GM18502 (cell line): ENCODE measurements around the gene PSMB9.
"Not testable (repeated sequence)": the region's sequence is repeated elsewhere in the genome, so short reads cannot be mapped to it uniquely, and the experiment has no call there.

Experiments used
- ATAC-seq: cut with Tn5 transposase; IDR thresholded peaks from one replicate; pipeline ENCODE4 v1.9.1; 2021; ENCODE audit warnings: mild to moderate bottlenecking; ENCODE audit not compliant: unreplicated experiment, poor library complexity

The PSMB9 gene

DNA sequence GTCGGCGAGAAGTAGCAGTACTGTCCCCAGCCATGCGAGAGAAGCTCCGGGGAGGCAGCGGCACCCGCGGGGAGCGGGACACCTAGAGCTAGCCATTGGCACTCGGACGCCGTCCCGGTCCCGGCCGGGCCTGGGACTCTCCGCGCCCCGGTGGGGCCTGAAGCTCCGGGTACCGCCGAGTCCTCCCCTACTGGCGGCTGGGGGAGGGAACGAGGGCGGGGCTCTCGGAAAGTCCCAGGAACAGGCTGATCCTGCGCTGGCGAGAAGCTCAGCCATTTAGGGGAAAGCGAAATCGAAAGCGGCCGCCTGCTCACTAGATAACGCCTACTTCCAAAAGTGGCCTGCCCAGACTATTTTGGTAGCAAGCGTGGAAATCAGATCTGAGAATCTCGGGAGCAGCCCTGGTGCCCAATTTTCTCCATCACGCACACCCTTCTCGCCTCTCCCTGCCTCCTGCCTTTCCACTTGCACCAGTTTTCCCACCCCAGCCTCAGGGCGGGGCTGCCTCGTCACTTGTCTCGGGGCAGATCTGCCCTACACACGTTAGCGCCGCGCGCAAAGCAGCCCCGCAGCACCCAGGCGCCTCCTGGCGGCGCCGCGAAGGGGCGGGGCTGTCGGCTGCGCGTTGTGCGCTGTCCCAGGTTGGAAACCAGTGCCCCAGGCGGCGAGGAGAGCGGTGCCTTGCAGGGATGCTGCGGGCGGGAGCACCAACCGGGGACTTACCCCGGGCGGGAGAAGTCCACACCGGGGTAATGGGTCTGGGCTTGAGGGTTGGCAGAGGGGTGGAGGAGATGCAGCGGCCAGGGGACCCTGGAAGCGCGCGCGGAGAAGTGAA lies at the start of gene PSMB9, which contains the start of gene TAP1:
Gene PSMB9 (plus strand): TSS at position 652 of the 835 bp plus-strand sequence. CDS start 38 bp downstream, at position 690.
Gene TAP1 (minus strand): TSS at position 164 of the 835 bp plus-strand sequence. CDS start 68 bp downstream, at position 96.
- ATAC-seq: peak; percentile 78

- not testable (repeated sequence) for ATAC-seq
Measured at GRCh38 chr6:32805404-32805803, 48.6 kb upstream of the PSMB9 start.

DNA sequence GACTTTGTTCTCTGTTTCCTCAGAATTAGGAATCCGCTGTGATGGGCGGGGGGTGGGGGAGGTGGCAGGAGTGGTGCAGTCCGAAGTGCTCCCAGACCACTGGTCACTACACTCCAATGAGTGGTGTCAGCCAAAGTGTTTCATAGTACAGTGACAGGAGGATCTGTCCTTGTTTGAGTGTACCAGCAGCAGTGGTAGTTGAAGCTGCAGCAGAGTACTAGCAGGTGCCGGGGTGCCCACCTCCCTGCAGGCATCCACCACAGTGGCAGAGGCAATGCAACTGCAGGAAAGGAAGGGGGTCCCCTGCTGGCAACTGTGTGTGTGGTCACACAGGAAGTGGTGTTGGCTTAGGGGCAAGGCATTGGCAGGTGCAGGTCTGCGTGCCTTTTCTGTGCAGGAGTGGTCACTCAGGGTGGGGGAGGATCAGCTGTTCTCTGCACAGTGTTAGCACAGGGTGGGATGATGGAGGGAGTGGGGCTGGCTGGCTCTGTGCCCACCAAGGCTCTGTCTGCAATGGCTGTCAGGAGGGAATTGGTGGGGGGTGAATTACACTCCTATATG lies 46.9 kb upstream of the PSMB9 start:
- ATAC-seq: no peak

DNA sequence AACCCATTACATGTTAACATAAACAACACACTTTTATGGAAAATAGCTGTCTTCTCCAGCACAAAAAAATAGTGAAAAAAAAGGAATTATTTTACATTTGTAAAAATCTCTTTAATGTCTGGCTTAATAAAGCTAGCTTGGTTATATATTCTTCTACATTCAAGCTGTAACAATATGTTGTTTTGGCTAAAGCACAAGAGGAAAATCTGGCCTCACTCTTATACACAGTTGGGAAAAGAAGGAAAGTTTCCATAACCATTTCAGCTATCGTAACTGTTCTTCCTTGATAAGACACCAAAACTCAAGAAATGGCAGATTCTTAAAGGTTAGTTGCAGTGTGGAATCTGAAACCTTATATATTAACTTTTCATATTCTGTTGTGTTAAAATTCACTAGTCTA lies 44.8 kb upstream of the PSMB9 start:
- ATAC-seq: no peak

DNA sequence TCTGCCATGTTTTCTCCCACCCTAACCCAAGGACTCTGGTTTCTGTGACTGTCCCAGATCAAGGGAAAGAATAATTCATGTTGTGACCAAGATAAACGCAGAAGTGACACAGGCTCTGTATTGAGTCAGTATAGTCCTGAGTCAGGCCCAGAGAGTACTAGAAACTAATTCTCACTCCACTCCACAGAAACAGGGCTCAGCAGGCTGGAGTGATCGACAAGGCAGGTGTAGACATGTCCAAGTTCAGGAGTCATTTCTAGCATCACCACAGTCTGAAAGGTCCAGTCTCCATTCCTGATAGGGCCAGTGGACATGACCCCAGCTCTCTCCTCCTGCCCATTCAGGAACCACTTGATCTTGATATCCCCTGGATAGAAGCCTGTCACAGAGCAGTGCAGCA lies 39.8 kb upstream of the PSMB9 start:
- ATAC-seq: no peak

DNA sequence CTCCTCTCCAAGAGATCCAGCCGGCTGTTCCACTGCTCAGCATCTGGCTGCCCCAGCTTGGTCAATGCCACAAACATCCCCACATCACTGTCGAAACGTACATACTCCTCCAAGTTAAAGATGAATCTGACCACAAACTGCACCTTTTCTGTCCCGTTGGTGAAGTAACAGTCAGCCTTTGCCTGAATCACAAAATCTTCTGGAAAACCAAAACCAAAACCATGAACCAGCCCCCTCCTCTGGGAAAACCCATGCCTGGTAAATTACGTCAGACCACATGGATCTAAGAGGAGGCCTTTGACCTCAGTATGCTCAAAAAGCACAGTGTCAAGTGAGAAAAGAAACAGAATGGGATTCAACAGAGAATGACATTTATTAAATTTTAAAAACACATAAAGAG lies 38.9 kb upstream of the PSMB9 start:
- ATAC-seq: no peak

- peak; percentile 66 for ATAC-seq
Measured at GRCh38 chr6:32815996-32816395, 38.0 kb upstream of the PSMB9 start.

DNA sequence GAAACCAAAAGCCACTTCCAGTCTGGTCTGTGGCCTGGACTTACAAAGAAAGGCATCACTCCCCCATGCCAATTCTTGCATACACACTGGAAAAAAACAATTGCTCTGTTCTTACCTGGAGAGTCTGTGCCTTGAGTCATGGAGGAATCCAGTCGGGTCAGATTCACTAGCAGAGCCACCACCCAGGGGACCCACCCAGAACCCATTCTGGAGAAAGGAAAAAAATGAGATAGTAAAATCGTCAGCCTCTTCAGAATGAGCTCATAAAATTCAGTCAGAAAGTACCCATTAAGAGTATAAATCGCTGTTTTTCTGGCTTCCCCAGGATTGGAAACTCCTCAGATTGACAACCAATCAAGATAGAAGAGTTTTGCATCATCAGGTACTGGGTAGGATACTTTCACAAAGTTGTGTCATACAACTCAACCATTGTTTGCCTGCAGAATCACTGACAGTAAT lies 37.2 kb upstream of the PSMB9 start, which contains the start of gene HLA-DOB:
Gene HLA-DOB (minus strand): TSS at position 257 of the 459 bp plus-strand sequence. CDS start 51 bp downstream, at position 206.
- peak; percentile 59 for ATAC-seq

DNA sequence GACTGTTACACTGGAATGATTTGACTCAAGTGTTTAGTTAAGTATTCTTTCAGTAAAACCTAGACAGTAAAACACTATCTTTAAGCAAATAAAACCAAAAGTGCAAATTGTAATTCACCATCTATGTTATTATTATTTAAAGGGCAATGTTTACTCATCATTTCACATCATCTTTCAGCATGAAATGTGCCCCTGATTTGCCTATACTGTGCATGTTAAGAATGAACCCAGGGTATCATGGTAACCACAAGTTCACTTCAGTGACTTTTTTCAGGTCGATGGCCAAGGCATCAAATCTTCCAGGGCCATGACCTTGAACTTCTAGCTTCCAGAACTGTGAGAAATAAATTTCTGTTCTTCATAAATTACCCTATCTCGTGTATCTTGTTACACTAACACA lies 35.1 kb upstream of the PSMB9 start:
- no peak for ATAC-seq

GRCh38 chr6:32819729-32820128 lies 34.3 kb upstream of the PSMB9 start:
- ATAC-seq: no peak

- no peak for ATAC-seq
Measured at GRCh38 chr6:32825966-32826365, 28.0 kb upstream of the PSMB9 start.

- no peak for ATAC-seq
Measured at GRCh38 chr6:32827025-32827424, 27.0 kb upstream of the PSMB9 start.

- ATAC-seq: no peak
Measured at GRCh38 chr6:32829495-32829894, 24.5 kb upstream of the PSMB9 start.

DNA sequence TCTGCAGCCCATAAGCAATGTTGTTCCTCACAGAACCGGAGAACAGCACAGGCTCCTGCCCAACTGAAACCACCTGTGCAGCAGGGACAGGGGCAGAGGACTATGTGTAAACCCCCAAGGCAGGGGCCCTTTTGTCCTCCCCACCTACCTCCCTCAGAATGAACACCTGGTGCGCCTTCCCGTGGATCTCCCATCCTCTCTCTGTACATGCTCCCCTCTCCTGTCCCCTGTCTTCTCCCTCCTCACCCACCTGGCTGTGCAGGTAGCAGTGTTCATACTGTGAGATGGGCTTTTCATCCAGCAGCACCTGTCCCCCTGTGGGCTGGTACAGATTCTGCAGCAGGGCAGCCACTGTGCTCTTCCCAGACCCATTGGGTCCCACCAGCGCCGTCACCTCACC lies 24.0 kb upstream of the PSMB9 start:
- no peak for ATAC-seq

DNA sequence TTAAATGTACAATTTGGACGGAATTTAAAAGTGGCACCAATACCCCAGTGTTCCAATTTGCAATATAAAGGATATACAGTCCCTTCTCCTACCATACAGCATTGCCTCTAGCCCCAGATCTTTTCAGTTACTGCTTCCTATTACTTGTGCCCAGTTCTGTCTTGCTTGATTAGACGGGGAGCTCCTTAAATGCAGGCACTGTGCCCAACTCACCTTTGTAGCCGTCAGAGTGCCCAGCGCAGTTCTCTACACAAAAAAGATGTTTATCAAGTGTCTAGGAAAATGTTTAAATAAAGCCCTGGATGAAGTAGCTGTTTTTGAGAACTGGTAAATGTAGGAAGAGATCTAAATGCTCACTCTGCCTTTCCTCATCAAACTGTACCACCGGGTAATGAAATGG lies 23.1 kb upstream of the PSMB9 start:
- no peak for ATAC-seq

DNA sequence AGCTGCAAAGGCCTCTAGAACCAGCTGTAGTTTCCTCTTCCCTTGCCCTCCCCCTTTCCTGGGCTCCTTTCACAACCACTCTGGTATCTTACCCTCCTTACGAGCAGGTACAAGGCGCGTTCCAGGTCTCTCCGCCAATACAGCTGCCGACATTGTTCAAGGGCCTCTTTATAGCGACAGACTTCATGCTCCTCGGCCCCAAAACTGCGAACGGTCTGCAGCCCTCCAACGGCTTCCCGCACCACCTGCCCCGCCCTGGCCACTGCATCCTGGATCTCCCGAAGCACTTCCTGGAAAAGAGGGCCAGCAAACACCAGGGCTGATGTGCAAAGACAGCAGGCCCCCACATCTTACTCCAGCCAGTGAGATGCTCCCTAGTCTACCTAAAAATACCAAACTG lies 21.5 kb upstream of the PSMB9 start:
- no peak for ATAC-seq

- no peak for ATAC-seq
Measured at GRCh38 chr6:32833664-32834063, 20.3 kb upstream of the PSMB9 start.

DNA sequence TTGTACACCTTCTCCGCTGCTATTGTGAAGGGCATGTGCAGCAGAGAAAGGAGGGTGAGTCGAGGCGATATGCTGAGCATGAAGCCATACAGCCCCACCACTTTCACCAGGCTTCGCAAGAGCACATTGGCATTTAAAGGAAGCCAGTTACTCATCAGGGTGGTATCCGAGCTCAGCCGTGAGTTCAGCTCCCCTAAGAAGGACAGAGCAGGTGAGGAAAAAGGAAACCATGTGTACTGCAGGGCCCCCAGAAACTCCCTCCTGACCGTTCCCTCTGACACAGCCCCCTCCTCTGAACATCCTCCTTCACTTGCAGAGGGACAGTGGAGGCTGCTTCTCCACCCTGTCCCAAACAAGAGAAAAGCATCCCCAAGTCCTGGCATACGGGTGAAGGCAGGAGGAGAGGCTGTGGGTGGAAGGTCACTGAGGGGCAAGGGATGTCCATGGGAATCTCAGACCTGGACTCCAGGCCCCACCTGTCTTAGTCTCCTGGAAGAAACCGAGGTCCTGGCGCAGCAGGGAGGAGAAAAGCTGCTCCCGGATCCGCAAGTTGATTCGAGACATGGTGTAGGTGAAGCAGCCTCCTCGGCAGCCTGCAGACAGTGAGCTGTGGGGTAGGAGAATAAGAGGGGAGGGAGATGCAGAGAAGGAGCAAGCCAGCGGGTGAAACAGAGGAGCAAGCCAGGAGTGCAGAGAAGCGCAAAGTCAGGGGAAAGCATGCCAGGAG lies 18.7 kb upstream of the PSMB9 start:
- no peak for ATAC-seq

- ATAC-seq: no peak
Measured at GRCh38 chr6:32836873-32837272, 17.1 kb upstream of the PSMB9 start.

DNA sequence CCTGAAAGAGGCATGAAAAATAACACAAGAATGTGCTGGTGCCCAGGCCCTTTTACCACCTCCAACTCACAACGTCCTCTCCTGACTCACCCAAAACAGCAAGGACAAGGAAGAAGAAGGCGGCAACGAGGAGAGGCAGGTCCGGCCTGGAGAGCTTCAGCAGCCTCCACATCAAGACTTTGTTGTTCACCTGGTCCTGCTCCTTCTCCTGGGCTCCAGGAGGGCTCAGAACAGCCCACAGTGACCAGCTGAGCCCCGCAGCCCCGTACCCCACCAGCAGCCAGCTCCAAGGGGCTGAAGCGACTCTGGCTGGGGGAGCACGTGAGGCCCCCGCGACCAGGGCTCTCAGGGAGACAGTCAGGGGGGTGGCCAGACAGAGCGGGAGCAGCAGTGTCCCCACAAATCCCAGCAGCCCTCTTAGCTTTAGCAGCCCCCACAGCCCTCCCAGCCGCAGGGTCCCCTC lies 16.3 kb upstream of the PSMB9 start:
- ATAC-seq: no peak
